Skeletal muscle tissue (tissue), 4 donors: ENCODE data around the gene CECR2. TPM values are rescaled to one million over a fixed set of nuclear protein-coding genes. Genes with fewer than 3 reads are reported as not detected.

Experiments used
- H3K27ac ChIP-seq: one replicate; pipeline ENCODE4 v1.7.0; 2013; ENCODE audit warnings: mild to moderate bottlenecking, low read depth, low read length, inconsistent platforms
- H3K27me3 ChIP-seq, 3 donors: one replicate each; pipeline ENCODE4 v1.7.0; 2013; ENCODE audit warnings: low read length in 3 of 3; ENCODE audit not compliant: control insufficient read depth in 3 of 3, insufficient read depth in 3 of 3
- H3K36me3 ChIP-seq, 3 donors: one replicate each; pipeline ENCODE4 v1.7.0; 2013; ENCODE audit warnings: low read length in 3 of 3; ENCODE audit not compliant: control insufficient read depth in 3 of 3, insufficient read depth in 3 of 3
- H3K4me1 ChIP-seq, 3 donors: one replicate each; pipeline ENCODE4 v1.7.0; 2013; ENCODE audit warnings: low read length in 3 of 3, mild to moderate bottlenecking in 3 of 3; ENCODE audit not compliant: control insufficient read depth in 3 of 3, insufficient read depth in 3 of 3
- H3K4me3 ChIP-seq, 3 donors: one replicate each; pipeline ENCODE4 v1.7.0; 2013; ENCODE audit warnings: low read length in 3 of 3
- H3K9ac ChIP-seq, 3 donors: one replicate each; pipeline ENCODE4 v1.7.0; 2013; ENCODE audit warnings: low read length in 3 of 3, mild to moderate bottlenecking in 3 of 3, moderate library complexity in 2 of 3, low read depth in 1 of 3
- H3K9me3 ChIP-seq, 3 donors: one replicate each; pipeline ENCODE4 v1.7.0; 2013; ENCODE audit warnings: low read length in 3 of 3; ENCODE audit not compliant: control insufficient read depth in 3 of 3
- total RNA-seq: library from RNA; depleted of rRNA; stranded (reverse); fragments of >200 nt; gene quantifications from one replicate; pipeline ENCODE4 v1.2.3, GENCODE V29; 2014
- donor health status: Osteomylitis.

The CECR2 gene
- total RNA-seq, 1 donor from 2014 or later, result 8.9 TPM

DNA sequence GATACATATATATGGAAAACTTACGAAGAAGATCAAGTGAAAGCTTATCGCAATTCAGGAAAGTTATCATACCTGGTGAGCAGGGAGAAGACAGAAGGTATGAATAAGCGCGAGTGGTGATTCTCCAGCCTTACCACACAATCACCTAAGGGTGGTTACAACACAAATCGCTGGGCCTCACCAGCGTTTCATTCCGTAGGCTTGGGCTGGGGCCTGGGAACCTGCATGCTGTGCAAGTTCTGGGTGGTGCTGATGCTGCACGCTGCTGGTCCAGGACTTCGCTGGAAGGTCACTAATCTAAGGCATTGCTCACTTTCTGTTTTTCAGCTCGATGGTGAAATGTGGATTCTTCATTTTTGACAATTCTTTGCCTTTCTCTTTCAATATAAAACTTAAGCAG lies 117.5 kb downstream of the CECR2 start:
- no peak overlapping the region for H3K27ac ChIP-seq
- no peak overlapping the region for H3K4me3 ChIP-seq
- peaks cover 13 to 25% (median 21%) of the 10 kb centered on the region in 3 donors for H3K4me1 ChIP-seq
- no peak overlapping the region for H3K9ac ChIP-seq
- no peaks in the 10 kb centered on the region for H3K9me3 ChIP-seq
- H3K36me3 ChIP-seq, result peaks cover 0 to 3% (median 0%) of the 10 kb centered on the region in 3 donors
- no peaks in the 10 kb centered on the region for H3K27me3 ChIP-seq

DNA sequence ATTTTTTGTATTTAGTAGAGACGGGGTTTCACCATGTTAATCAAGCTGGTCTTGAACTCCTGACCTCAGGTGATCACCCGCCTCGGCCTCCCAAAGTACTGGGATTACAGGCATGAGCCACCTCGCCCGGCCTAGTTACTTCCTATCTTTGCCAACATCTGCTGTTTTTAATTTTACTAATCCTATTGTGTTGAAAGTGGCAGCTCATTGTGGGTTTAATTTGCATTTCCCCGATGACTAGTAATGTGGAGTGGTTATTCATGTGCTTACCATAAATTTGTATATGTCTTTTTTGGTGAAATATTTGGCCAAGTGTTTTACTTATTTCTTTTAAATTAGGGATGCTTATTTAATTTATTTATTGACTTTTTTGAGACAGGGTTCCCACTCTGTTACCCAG lies 119.8 kb downstream of the CECR2 start:
- Histone ChIP-seq H3K36me3 (peaks cover 0 to 3% (median 0%) of the 10 kb centered on the region in 3 donors), H3K4me3 (no peak overlapping the region), H3K9ac (no peak overlapping the region), H3K27ac (no peak overlapping the region), H3K9me3 (no peaks in the 10 kb centered on the region), H3K4me1 (peaks cover 20 to 25% (median 21%) of the 10 kb centered on the region in 3 donors), H3K27me3 (no peaks in the 10 kb centered on the region)

DNA sequence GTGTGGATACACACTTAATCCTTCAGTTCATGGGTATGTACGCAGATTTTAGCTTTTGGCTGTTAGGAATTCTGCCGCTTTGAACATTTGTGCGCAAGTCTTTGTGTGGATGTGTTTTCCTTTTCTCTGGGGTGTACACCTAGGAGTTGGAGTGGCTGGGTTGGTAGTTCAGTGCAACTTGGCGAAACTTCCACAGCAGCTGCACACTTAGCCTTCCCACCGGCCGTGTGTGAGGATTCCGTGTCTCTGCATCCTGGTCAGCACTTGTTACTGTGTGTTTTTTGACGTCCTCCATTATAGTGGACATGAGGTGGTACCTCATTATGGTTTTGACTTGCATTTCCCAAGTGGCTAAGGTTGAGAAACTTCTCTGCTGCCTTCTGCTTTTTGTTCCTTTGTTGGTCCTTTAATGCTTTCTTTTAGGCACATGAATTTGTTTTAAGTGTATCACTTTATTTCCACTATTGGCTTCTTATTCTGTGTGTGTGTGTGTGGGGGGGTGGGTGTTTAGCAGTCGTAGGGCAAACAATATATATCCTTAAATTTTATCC lies 121.9 kb downstream of the CECR2 start:
- Histone ChIP-seq H3K4me1 (peaks cover 9 to 15% (median 13%) of the 10 kb centered on the region in 3 donors), H3K27ac (no peak overlapping the region), H3K4me3 (no peak overlapping the region), H3K9me3 (no peaks in the 10 kb centered on the region), H3K36me3 (peaks cover 0 to 5% (median 0%) of the 10 kb centered on the region in 3 donors), H3K9ac (no peak overlapping the region), H3K27me3 (no peaks in the 10 kb centered on the region)

DNA sequence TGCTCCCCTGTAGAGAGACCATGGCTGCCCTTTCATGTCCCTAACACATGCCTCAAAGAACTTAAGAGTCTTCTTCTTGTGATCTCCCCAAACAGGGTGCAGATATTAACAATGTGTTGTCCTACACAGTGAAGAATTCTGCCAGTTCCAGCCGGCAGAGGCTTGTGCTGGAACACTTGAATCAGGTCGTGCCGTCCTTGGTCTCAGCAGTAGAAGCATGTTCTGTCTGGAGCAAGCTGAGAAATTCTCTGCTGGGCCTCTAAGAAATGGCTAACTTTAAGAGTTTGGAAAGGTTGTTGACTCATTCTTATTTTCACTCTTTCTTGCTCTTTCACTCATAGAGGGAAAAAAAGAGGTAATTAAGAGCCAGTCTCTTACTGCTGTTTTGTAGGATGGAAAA lies 123.0 kb downstream of the CECR2 start:
- Histone ChIP-seq H3K36me3 (peaks cover 0 to 3% (median 0%) of the 10 kb centered on the region in 3 donors), H3K27ac (no peak overlapping the region), H3K4me3 (no peak overlapping the region), H3K4me1 (peaks cover 8 to 13% (median 8%) of the 10 kb centered on the region in 3 donors), H3K9ac (no peak overlapping the region), H3K27me3 (no peaks in the 10 kb centered on the region), H3K9me3 (no peaks in the 10 kb centered on the region)

DNA sequence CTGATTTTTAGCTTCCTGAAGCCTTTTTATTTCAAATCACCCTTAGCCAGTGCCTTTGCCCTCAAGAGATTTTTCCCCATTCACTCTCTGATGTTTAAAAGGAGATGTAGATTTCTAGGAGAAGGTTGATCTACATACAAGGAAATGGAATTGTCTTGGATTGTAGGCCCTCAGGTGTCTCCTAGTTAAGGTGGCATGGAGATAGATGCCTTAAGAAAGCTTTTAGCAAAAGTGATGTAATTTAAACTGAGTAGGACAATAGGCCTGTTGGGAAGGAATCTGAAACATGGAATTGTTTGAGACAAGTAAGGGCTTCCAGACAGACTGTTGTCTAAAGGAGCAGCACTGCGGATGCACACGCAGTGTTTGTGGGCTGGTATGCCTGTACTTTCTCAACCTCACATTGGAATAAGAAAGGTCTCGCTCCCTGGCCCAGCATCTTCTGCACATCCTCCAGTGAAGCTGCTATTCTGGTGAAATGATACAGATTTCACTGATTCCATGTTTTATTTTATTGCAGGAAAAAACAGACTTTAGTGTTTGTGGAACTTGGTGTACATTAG lies 124.2 kb downstream of the CECR2 start:
- H3K36me3 ChIP-seq, result peaks cover 3 to 5% (median 3%) of the 10 kb centered on the region in 3 donors
- no peak overlapping the region for H3K27ac ChIP-seq
- no peak overlapping the region for H3K4me3 ChIP-seq
- no peaks in the 10 kb centered on the region for H3K27me3 ChIP-seq
- H3K9me3 ChIP-seq, result no peaks in the 10 kb centered on the region
- no peak overlapping the region for H3K9ac ChIP-seq
- H3K4me1 ChIP-seq, result peaks cover 8 to 13% (median 8%) of the 10 kb centered on the region in 3 donors

DNA sequence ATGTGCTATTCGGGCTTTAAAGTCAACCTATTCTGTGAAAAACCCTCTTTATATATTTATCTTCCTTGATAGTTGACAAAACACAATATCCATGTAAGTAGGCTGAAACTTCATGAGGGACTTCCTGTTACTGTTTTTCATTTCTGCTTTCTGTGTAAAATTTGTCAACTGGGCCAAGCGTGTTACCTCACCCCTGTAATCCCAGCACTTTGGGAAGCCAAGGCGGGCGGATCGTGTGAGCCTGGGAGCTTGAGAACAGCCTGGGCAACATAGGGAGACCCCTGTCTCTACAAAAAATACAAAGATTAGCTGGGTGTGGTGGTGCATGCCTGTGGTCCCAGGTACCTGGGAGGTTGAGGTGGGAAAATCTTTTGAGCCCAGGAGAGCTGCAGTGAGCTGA lies 127.6 kb downstream of the CECR2 start:
- H3K9ac ChIP-seq, result no peak overlapping the region
- no peak overlapping the region for H3K4me3 ChIP-seq
- H3K27me3 ChIP-seq, result no peaks in the 10 kb centered on the region
- H3K36me3 ChIP-seq, result peaks cover 3 to 8% (median 5%) of the 10 kb centered on the region in 3 donors
- H3K4me1 ChIP-seq, result peaks cover 4 to 8% (median 5%) of the 10 kb centered on the region in 3 donors
- H3K9me3 ChIP-seq, result no peaks in the 10 kb centered on the region
- no peak overlapping the region for H3K27ac ChIP-seq

DNA sequence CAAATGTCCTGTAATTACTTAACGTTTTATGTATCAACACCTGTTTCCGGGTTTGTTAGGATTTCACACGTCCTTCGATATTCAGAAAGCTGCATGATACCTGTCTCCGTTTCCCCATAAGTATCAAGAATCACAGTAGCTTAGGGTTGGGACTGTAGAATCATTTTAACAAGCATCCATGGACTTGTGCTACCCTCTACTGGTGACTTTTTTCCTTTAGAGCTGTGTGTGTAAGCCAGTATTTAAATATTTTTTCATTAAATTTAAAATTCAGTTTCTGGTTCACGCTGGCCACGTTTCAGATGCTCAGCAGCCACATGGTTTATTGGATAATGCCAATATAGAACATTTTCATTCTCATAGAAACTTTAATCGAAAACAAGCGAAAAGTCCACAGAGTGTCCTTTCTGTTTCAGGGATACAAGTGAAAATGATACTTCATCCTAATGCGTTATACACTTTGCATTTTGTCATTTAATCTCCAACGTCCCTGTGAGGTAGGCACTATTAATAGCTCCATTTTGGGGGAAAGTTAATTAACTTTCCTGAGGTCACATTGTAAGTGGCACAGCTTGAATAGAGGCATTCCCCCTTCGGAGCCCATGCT lies 132.5 kb downstream of the CECR2 start:
- Histone ChIP-seq H3K27me3 (no peaks in the 10 kb centered on the region), H3K4me1 (peaks cover 0 to 2% (median 0%) of the 10 kb centered on the region in 3 donors), H3K9ac (no peak overlapping the region), H3K36me3 (peaks cover 15 to 31% (median 27%) of the 10 kb centered on the region in 3 donors), H3K9me3 (no peaks in the 10 kb centered on the region), H3K4me3 (no peak overlapping the region), H3K27ac (no peak overlapping the region)

DNA sequence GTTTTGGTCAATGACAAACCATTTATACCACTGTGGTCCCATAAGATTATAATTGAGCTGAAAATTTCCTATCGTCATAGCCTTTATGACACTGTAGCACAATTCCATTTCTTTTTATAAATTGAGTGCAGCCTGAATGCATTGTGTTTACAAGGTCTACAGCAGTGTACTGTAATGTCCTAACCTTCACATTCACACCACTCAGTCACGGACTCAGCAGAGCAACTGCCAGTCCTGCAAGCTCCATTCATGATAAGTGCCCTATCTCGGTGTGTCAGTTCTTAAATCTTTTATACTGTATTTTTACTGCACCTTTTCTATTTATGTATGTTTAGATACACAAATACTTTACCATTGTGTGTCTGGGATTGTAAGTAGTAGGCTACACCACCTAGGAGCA lies 138.8 kb downstream of the CECR2 start:
- Histone ChIP-seq H3K27me3 (no peaks in the 10 kb centered on the region), H3K27ac (no peak overlapping the region), H3K4me1 (peaks cover 0 to under 1% (median 0%) of the 10 kb centered on the region in 3 donors), H3K4me3 (no peak overlapping the region), H3K36me3 (peaks cover 17 to 39% (median 34%) of the 10 kb centered on the region in 3 donors), H3K9me3 (no peaks in the 10 kb centered on the region), H3K9ac (no peak overlapping the region)

DNA sequence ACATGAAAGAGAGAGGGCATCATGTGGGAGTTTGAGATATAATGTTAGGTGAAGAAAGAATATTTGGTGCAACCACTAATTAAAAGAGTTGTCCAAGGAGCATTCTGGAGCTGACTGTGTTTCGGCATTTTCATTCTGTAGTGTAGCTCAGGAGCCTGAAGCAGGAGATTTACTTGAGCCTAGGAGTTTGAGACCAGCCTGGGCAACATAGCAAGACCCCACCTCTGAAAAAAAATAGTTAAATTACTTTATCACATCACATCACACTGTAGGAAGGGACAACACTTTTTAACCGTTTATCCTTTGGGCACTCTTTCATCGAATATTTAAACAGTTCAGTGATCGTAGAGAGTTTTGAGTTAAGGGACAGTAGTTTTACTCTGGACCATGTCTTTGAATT lies 143.7 kb downstream of the CECR2 start:
- peaks cover 5 to 10% (median 10%) of the 10 kb centered on the region in 3 donors for H3K36me3 ChIP-seq
- H3K4me3 ChIP-seq, result no peak overlapping the region
- no peaks in the 10 kb centered on the region for H3K27me3 ChIP-seq
- peaks cover 10 to 14% (median 12%) of the 10 kb centered on the region in 3 donors for H3K4me1 ChIP-seq
- no peak overlapping the region for H3K27ac ChIP-seq
- no peaks in the 10 kb centered on the region for H3K9me3 ChIP-seq
- no peak overlapping the region for H3K9ac ChIP-seq

DNA sequence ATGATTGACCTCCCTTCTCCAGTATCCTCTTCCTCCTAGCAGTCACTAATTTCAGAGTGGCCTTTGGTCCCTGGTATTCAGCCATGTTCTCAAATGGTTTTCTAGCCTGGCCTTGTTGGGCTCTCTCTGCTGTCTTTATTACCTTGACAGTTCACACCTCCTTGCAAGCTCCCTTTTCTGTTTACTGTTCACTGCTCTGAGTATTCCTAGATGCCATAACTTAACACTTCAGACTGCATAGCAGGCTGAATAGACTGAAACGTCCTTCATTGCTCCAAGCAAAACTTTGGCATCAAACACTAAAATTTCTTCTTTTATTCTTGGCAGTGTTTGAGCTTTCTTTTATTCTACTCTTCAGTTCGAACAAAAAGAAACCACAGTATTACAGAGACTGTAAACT lies 144.4 kb downstream of the CECR2 start:
- H3K27ac ChIP-seq, result no peak overlapping the region

More for the DNA sequence above, 144.4 kb downstream of the CECR2 start:
- Histone ChIP-seq H3K27me3 (no peaks in the 10 kb centered on the region), H3K9me3 (no peaks in the 10 kb centered on the region), H3K4me3 (no peak overlapping the region), H3K36me3 (peaks cover 2 to 10% (median 4%) of the 10 kb centered on the region in 3 donors), H3K4me1 (peaks cover 14 to 21% (median 15%) of the 10 kb centered on the region in 3 donors), H3K9ac (peak overlapping the region in 2 of 3 donors; percentile 12 to 17)
